GM10248 (cell line): ENCODE results near the gene HRH4.

ENCODE experiments used
- CTCF ChIA-PET: fragments of 300-600 bp; sonication (Branson Sonifier 250); formaldehyde crosslinking; extraction: SDS; loops from one replicate; lab custom pipeline; 2021; ENCODE audit warnings: antibody characterized with exemption; lab: Yijun Ruan, JAX
- POLR2A ChIA-PET: fragments of 350-650 bp; sonication (Branson Sonifier 250); formaldehyde crosslinking; extraction: SDS; loops from one replicate; lab custom pipeline; 2020; ENCODE audit warnings: antibody characterized with exemption; lab: Yijun Ruan, JAX
- DNase-seq: peaks from one replicate; pipeline ENCODE4 v3.0.0; 2012; ENCODE audit errors: extremely low spot score
- TF ChIP-seq, protein P1 (sequence below): IDR thresholded peaks from 2 replicates; pipeline ENCODE4 v1.5.1; 2012; ENCODE audit warnings: mild to moderate bottlenecking, low read depth; ENCODE audit errors: extremely low read depth, missing control alignments, control extremely low read depth

HRH4 gene

DNA sequence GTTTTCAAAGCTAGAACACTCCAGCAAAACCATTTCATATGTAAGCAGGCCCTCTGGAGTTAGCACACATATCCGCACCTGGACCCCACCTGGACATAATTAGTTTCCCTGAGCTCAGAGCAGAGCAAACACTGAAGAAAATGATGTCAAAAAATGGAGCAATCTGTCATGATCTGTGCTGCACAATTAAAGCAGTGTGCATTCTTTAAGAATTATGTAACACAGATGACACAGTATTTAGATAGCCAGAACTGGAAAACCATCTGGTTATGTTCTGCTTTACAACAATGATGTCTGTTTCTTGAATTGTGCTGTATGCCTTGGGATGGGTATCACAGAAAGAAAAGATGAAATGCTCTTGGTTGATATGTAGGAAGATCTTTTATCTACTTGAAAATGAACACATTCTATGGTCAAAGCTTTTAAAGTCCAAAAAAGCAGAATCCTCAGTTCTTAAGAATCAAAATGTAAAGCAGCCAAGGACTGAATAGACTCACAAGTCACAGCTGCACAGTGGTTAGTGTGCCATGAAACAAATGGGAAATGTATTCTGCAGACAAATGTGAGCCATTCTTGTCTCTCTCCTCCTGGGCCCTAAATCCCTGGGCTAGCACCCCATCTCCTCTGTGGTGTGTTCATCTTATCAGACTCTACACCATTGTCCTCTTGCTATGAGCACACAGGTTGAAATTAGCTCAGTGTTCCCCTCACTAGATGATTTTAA lies 36.8 kb downstream of the HRH4 start:
- POLR2A ChIA-PET, result no interaction called here
- CTCF ChIA-PET, result interaction anchor here (1.7 to 4.6 kb wide), 2 partner anchors 9 to 17 kb away, joined by 6 to 27 read pairs; no protein-coding TSS in a partner anchor
- TF ChIP-seq, protein P1, sequence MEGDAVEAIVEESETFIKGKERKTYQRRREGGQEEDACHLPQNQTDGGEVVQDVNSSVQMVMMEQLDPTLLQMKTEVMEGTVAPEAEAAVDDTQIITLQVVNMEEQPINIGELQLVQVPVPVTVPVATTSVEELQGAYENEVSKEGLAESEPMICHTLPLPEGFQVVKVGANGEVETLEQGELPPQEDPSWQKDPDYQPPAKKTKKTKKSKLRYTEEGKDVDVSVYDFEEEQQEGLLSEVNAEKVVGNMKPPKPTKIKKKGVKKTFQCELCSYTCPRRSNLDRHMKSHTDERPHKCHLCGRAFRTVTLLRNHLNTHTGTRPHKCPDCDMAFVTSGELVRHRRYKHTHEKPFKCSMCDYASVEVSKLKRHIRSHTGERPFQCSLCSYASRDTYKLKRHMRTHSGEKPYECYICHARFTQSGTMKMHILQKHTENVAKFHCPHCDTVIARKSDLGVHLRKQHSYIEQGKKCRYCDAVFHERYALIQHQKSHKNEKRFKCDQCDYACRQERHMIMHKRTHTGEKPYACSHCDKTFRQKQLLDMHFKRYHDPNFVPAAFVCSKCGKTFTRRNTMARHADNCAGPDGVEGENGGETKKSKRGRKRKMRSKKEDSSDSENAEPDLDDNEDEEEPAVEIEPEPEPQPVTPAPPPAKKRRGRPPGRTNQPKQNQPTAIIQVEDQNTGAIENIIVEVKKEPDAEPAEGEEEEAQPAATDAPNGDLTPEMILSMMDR, result no peak
- no peak for DNase-seq

DNA sequence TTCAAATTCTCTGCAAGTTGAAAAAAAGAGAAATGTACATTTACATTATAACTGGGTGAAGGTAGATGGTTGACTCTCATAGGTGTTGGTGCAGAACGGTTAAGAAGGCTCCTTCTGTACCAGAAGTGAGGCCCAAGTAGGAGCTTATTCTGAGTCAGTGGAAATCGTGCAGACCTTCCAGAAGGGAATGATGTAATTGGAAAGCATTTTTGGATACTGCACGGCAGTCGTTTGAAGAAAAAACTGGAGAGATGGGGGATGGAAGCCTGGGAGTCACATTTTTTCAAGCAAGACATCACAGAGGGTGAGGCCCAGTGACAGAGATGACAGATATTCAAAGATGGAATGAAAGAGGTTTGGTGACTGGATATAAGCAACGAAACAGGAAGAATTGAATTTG lies 39.4 kb downstream of the HRH4 start:
- no peak for DNase-seq
- ChIA-PET POLR2A (no interaction called here), CTCF (interaction anchor here (4.6 to 6.2 kb wide), 2 partner anchors 12 to 15 kb away, joined by 27 to 33 read pairs; no protein-coding TSS in a partner anchor)
- TF ChIP-seq, protein P1, result no peak

DNA sequence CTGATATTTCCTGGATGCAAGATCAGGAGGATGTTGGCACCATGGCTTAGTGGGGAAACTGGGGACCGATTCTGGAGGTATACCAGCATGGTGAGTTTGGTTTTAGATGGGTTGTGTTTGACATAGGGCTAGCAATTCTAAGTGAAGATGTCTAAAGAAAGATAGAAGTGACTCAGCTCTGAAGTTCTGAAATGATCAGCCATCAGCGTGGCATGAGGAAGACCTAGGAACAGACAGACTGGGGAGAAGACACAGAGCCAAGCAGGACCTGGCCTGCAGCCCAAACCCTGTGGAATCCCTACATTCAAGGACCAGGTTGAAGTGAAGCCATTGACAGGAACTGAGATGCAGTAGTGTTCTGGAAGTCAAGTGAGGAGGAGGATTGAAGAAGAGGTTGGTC lies 39.8 kb downstream of the HRH4 start:
- TF ChIP-seq, protein P1, result no peak
- CTCF ChIA-PET, result interaction anchor here (4.6 to 6.2 kb wide), 2 partner anchors 12 to 14 kb away, joined by 27 to 33 read pairs; no protein-coding TSS in a partner anchor
- POLR2A ChIA-PET, result no interaction called here

DNA sequence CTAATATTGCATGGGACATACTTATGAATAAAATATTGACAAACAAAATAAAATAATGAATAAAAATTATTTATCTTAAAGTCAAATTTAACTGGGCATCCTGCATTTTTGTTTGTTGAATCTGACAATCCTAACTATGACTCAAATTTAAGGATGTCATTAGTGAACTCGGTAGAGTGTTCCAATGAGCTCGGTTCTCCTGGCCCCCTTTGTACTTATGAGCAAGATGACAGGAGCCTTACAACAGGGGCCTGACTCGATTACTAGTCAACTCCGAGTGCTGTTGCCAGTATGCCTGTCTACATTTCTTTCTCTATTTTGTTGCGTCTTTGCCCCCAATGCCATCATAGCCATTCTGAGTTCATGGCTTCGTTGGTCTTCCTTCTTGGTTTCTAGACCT lies 40.3 kb downstream of the HRH4 start:
- ChIA-PET CTCF (interaction anchor here (1.9 to 6.2 kb wide), 4 partner anchors 8 to 14 kb away, joined by 8 to 33 read pairs (median 18); no protein-coding TSS in a partner anchor), POLR2A (no interaction called here)
- TF ChIP-seq, protein P1, result no peak
- no peak for DNase-seq

More for the DNA sequence above, 39.8 kb downstream of the HRH4 start:
- DNase-seq, result no peak

DNA sequence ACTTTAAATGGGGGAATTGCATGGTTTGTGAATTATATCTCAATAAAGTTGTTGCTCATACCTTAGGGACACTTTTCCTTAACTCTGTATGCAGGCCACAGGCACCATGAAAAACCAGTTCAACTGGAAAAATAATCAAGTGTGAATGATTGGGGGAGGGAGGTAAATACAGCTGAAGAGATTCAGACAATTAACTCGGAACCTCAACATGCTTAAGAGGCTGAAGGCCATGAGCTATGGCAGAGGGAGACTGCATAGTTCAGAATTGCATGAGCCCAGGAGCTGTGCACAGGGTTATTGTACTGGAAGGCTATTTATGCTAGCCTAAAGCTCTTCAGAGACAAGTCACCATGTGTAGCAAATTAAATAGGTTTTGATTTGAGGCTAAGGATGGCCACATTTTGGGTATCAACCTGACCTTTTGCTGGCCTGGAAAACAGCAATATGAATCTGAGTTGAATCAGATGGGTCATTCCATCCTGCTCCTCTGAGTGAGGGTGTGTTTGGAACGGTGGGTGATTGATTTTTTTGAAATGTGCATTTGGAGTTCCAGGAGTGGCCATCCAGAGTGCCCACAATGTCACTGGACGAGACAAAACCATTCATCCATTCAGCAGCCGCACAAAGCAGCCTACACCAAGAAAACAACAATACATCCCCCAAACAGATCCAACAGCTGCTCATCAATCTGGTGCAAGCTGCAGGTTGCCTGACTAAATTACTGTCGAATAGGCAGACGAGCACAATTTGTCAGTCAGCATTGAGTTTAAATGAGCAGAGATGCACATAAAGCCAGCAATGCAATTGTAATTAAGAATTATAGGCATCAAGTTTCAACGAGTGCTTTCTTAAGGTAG lies 42.5 kb downstream of the HRH4 start:
- ChIA-PET POLR2A (no interaction called here), CTCF (interaction anchor here (1.1 to 6.2 kb wide), 4 partner anchors 10 to 21 kb away, joined by 3 to 33 read pairs (median 9); no protein-coding TSS in a partner anchor)
- TF ChIP-seq, protein P1, result no peak
- no peak for DNase-seq

DNA sequence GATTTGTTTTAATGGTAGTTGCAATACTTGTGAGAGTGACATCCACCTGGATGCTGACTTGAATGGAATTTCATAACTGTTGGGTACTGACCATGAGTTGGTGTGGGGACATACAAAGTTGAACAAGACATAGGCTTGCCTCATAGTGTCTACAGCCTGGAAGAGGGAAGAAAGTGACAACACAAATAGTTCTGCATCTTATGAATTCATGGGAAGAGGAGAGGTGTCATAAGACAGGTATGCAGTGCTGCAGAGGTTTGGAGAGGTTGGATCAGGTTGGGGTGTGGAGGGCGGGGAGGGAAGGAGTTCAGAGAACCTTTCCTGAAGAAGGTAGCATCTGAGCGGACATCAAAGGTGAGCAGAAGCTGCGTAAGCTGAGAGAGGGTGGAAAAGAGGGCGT lies 44.0 kb downstream of the HRH4 start:
- no peak for DNase-seq
- ChIA-PET CTCF (interaction anchor here (1.1 to 2.2 kb wide), 5 partner anchors 11 to 17 kb away, joined by 3 to 13 read pairs (median 3); no protein-coding TSS in a partner anchor), POLR2A (no interaction called here)
- TF ChIP-seq, protein P1, result no peak
